SK-N-SH (cell line): ENCODE data around the gene NOCT. TPM values are rescaled to one million over a fixed set of nuclear protein-coding genes. Genes with fewer than 3 reads are reported as not detected.

Experiments used
- CTCF ChIA-PET: fragments of 300-600, 350-600 bp; formaldehyde crosslinking; extraction: SDS; loops from one replicate; lab custom pipeline; 2021; lab: Yijun Ruan, JAX
- POLR2A ChIA-PET: fragments of 350-600 bp; sonication (Branson Sonifier 250); formaldehyde crosslinking; extraction: SDS; loops from one replicate; lab custom pipeline; 2020; ENCODE audit warnings: antibody characterized with exemption, inconsistent platforms; lab: Yijun Ruan, JAX
- DNase-seq: peaks from one replicate; pipeline ENCODE4 v3.0.0; 2012
- H2AFZ ChIP-seq: fragments of 200-600 bp; sonication (generic); 2 replicates; pipeline ENCODE4 v1.8.1; 2016; ENCODE audit warnings: antibody characterized with exemption, mild to moderate bottlenecking, low read depth
- H3F3A ChIP-seq: fragments of 200-600 bp; sonication (generic); replicated peaks from 2 replicates; pipeline ENCODE3; 2016; ENCODE audit warnings: antibody characterized with exemption, mild to moderate bottlenecking; ENCODE audit not compliant: insufficient read depth
- H3K27ac ChIP-seq, 2 experiments: fragments of 200-500 bp in 1 of 2; fragments of 200-600 bp in 1 of 2; sonication (Bioruptor generic) in 1 of 2; sonication (generic), shearing (Covaris generic) in 1 of 2; 2 replicates each; pipeline versions ENCODE4 v1.5.1 to v1.6.1; 2014 to 2016; ENCODE audit warnings: low read depth in 2 of 2, inconsistent platforms in 1 of 2, low read length in 1 of 2, mild to moderate bottlenecking in 1 of 2, mixed read lengths in 1 of 2
- H3K27me3 ChIP-seq: fragments of 200-600 bp; sonication (generic), shearing (Covaris generic); 2 replicates; pipeline ENCODE4 v1.6.1; 2016; ENCODE audit warnings: mixed run types; ENCODE audit not compliant: insufficient read depth
- H3K36me3 ChIP-seq, 2 experiments: fragments of 200-500 bp in 1 of 2; fragments of 200-600 bp in 1 of 2; sonication (Bioruptor generic) in 1 of 2; sonication (generic) in 1 of 2; replicated peaks in 1 of 2; 2 replicates each; pipeline versions ENCODE3 to v1.5.1; 2014 to 2016; ENCODE audit warnings: low read length in 1 of 2, mild to moderate bottlenecking in 1 of 2; ENCODE audit not compliant: insufficient read depth in 2 of 2, control insufficient read depth in 1 of 2
- H3K4me1 ChIP-seq, 2 experiments: fragments of 200-500 bp in 1 of 2; fragments of 200-600 bp in 1 of 2; sonication (Bioruptor generic) in 1 of 2; sonication (generic), shearing (Covaris generic) in 1 of 2; 2 replicates each; pipeline versions ENCODE4 v1.5.1 to v1.6.1; 2014 to 2016; ENCODE audit warnings: low read depth in 1 of 2, low read length in 1 of 2, mixed run types in 1 of 2; ENCODE audit not compliant: insufficient read depth in 2 of 2, control insufficient read depth in 1 of 2
- H3K4me2 ChIP-seq: fragments of 200-600 bp; sonication (generic), shearing (Covaris generic); 2 replicates; pipeline ENCODE4 v1.6.1; 2017; ENCODE audit warnings: mixed run types
- H3K4me3 ChIP-seq, 2 experiments: fragments of 200-500 bp in 1 of 2; fragments of 200-600 bp in 1 of 2; sonication (Bioruptor generic) in 1 of 2; sonication (generic), shearing (Covaris generic) in 1 of 2; 2 replicates each; pipeline versions ENCODE4 v1.5.1 to v1.8.1; 2014 to 2016; ENCODE audit warnings: low read depth in 2 of 2, inconsistent platforms in 1 of 2, low read length in 1 of 2, mild to moderate bottlenecking in 1 of 2, mixed read lengths in 1 of 2, moderate library complexity in 1 of 2
- H3K79me2 ChIP-seq: fragments of 200-600 bp; sonication (generic); 2 replicates; pipeline ENCODE4 v1.8.1; 2017; ENCODE audit warnings: mild to moderate bottlenecking; ENCODE audit not compliant: insufficient read depth
- H3K9ac ChIP-seq: fragments of 200-600 bp; sonication (generic); 2 replicates; pipeline ENCODE4 v1.6.1; 2017; ENCODE audit warnings: mixed run types
- H3K9me2 ChIP-seq: fragments of 200-600 bp; sonication (generic); 2 replicates; pipeline ENCODE4 v1.6.1; 2017; ENCODE audit warnings: mixed run types
- H3K9me3 ChIP-seq: fragments of 200-600 bp; sonication (generic); 2 replicates; pipeline ENCODE4 v1.6.1; 2017; ENCODE audit warnings: mixed run types, mild to moderate bottlenecking, moderate library complexity
- H4K20me1 ChIP-seq: fragments of 200-600 bp; sonication (generic); 2 replicates; pipeline ENCODE4 v1.6.1; 2017; ENCODE audit warnings: mild to moderate bottlenecking, mixed run types; ENCODE audit not compliant: insufficient read depth
- CHD2 ChIP-seq: fragments of 150-350 bp; IDR thresholded peaks from 2 replicates; pipeline ENCODE4 v1.6.1; 2018; ENCODE audit warnings: low read length; ENCODE audit not compliant: partially characterized antibody
- CTCF ChIP-seq: fragments of 200-600 bp; sonication (generic); IDR thresholded peaks from 2 replicates; pipeline ENCODE4 v1.6.1; 2017; ENCODE audit warnings: antibody characterized with exemption, mild to moderate bottlenecking, moderate library complexity
- EZH2phosphoT487 ChIP-seq: fragments of 200-600 bp; sonication (generic); IDR thresholded peaks from 2 replicates; pipeline ENCODE4 v1.6.1; 2017; ENCODE audit warnings: low read depth, mixed run types, mild to moderate bottlenecking, antibody characterized with exemption, moderate library complexity, borderline replicate concordance
- FOXM1 ChIP-seq: IDR thresholded peaks from 2 replicates; pipeline ENCODE4 v1.4.0; 2012; ENCODE audit warnings: low read depth, mild to moderate bottlenecking
- IRF3 ChIP-seq: fragments of 150-350 bp; IDR thresholded peaks from 2 replicates; pipeline ENCODE4 v1.6.1; 2016; ENCODE audit warnings: mild to moderate bottlenecking, low read depth, low read length
- MXI1 ChIP-seq: IDR thresholded peaks from 2 replicates; pipeline ENCODE4 v1.6.1; 2012; ENCODE audit warnings: mild to moderate bottlenecking, low read depth, low read length, improper control_type of control experiment
- NFIC ChIP-seq: IDR thresholded peaks from 2 replicates; pipeline ENCODE4 v1.4.0; 2012; ENCODE audit warnings: borderline replicate concordance
- NRF1 ChIP-seq: IDR thresholded peaks from 2 replicates; pipeline ENCODE4 v1.6.1; 2012; ENCODE audit warnings: low read depth, mild to moderate bottlenecking, low read length
- POLR2AphosphoS5 ChIP-seq: IDR thresholded peaks from 2 replicates; pipeline ENCODE4 v1.6.1; 2012; ENCODE audit warnings: low read depth, low read length
- RXRA ChIP-seq: IDR thresholded peaks from 2 replicates; pipeline ENCODE4 v1.4.0; 2012; ENCODE audit warnings: low read depth, mild to moderate bottlenecking, borderline replicate concordance
- USF2 ChIP-seq: fragments of 150-350 bp; IDR thresholded peaks from 2 replicates; pipeline ENCODE4 v1.6.1; 2017; ENCODE audit warnings: antibody characterized with exemption, low read length, low read depth, borderline replicate concordance
- YY1 ChIP-seq: IDR thresholded peaks from 2 replicates; pipeline ENCODE4 v1.4.0; 2012; ENCODE audit warnings: low read depth, mild to moderate bottlenecking
- WGBS: methylation state at CpG from one replicate; pipeline ENCODE4 v1.1.6; 2017; ENCODE audit warnings: low lambda C conversion rate; 5-methylcytosine and 5-hydroxymethylcytosine counted together
- polyA plus RNA-seq, 3 experiments: library from polyadenylated mRNA; depleted of rRNA; stranded (reverse); fragments of >200 nt; gene quantifications; 2 replicates each; pipeline ENCODE4 v1.2.3, GENCODE V29; 2012
- TF ChIP-seq, protein P1 (sequence below): IDR thresholded peaks from 2 replicates; pipeline ENCODE4; 2012
- TF ChIP-seq, protein P2 (sequence below): IDR thresholded peaks from 2 replicates; pipeline ENCODE4 v1.4.0; 2012; ENCODE audit warnings: low read depth, borderline replicate concordance
- TF ChIP-seq, protein P3 (sequence below): IDR thresholded peaks from 2 replicates; pipeline ENCODE4 v1.6.1; 2012; ENCODE audit warnings: mild to moderate bottlenecking, low read depth, low read length, moderate library complexity

The NOCT gene
- polyA plus RNA-seq, 1 of the 3 experiments (the other 2 are of a cell fraction) = 3.8 TPM

DNA sequence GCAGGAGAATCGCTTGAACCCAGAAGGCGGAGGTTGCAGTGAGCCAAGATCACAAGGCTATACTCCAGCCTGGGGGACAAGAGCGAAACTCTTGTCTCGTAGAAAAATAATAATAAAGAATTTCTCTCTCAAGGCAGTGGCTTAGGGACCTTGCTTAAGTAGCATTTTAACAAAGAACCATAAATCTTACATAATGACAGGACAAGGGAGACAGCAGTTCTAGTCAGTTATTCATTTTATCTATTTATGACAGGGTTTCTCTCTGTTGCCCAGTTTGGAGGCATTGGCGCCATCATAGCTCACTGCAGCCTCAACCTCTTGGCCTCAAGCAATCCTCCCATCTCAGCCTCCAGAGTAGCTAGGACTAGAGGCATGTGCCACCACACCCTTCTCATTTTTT, 31.9 kb upstream of the NOCT start (continued):
- TF ChIP-seq CTCF (no peak), MXI1 (no peak)
- TF ChIP-seq, protein P1, sequence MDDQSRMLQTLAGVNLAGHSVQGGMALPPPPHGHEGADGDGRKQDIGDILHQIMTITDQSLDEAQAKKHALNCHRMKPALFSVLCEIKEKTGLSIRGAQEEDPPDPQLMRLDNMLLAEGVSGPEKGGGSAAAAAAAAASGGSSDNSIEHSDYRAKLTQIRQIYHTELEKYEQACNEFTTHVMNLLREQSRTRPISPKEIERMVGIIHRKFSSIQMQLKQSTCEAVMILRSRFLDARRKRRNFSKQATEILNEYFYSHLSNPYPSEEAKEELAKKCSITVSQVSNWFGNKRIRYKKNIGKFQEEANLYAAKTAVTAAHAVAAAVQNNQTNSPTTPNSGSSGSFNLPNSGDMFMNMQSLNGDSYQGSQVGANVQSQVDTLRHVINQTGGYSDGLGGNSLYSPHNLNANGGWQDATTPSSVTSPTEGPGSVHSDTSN = no peak

DNA sequence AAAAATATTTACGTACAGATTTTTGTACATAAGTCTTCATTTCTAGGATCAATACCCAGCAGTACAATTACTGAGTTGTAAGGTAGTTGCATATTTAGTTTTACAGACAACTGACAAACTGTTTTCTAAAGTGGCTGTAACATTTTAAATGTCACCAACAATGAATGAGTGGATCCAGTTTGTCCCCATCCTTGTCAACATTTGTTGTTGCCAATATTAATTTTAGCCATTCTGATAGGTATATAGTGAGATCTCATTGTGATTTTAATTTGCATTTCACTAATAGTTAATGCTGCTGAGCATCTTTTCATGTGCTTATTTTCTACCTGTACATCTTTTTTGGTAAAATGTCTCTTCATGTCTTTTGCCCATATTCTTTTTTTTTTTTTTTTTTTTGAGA, 30.9 kb upstream of the NOCT start:
- H2AFZ ChIP-seq = no peak overlapping the region
- H3K79me2 ChIP-seq = no peaks in the 10 kb centered on the region
- no peak overlapping the region for H3K9ac ChIP-seq
- no peaks in the 10 kb centered on the region for H3K9me3 ChIP-seq
- no peak overlapping the region for H3K4me2 ChIP-seq
- TF ChIP-seq POLR2AphosphoS5 (no peak), FOXM1 (no peak), NFIC (no peak), CHD2 (no peak), RXRA (no peak)
- H3K27ac ChIP-seq = no peak overlapping the region
- no peak overlapping the region for H3K4me3 ChIP-seq
- DNase-seq = no peak
- H4K20me1 ChIP-seq = no peaks in the 10 kb centered on the region
- H3K4me1 ChIP-seq = no peaks in the 10 kb centered on the region
- 96% methylated on average over 1 of the region's 1 CpG for WGBS
- no peaks in the 10 kb centered on the region for H3F3A ChIP-seq
- ChIA-PET CTCF (no interaction called here), POLR2A (no interaction called here)
- H3K27me3 ChIP-seq = no peaks in the 10 kb centered on the region
- no peaks in the 10 kb centered on the region for H3K36me3 ChIP-seq
- H3K9me2 ChIP-seq = no peaks in the 10 kb centered on the region

- Histone ChIP-seq H3K9me2 (no peaks in the 10 kb centered on the region), H3K36me3 (no peaks in the 10 kb centered on the region), H3K4me3 (no peak overlapping the region), H3K9me3 (no peaks in the 10 kb centered on the region), H3K27ac (no peak overlapping the region), H4K20me1 (no peaks in the 10 kb centered on the region), H3K4me2 (no peak overlapping the region), H3K4me1 (no peaks in the 10 kb centered on the region), H3K79me2 (no peaks in the 10 kb centered on the region), H3F3A (no peaks in the 10 kb centered on the region), H3K27me3 (no peaks in the 10 kb centered on the region), H2AFZ (no peak overlapping the region), H3K9ac (no peak overlapping the region)
- WGBS = 95% methylated on average over 2 of the region's 2 CpGs
- ChIA-PET CTCF (interaction anchor here (1.1 kb wide), 1 partner anchor 38 kb away, joined by 4 read pairs; no protein-coding TSS in a partner anchor), POLR2A (no interaction called here)
- DNase-seq = no peak
- no peak for TF ChIP-seq EZH2phosphoT487
- TF ChIP-seq IRF3 = no peak
- no peak for TF ChIP-seq MXI1
- TF ChIP-seq YY1 = no peak
- no peak for TF ChIP-seq RXRA
- TF ChIP-seq, protein P2, sequence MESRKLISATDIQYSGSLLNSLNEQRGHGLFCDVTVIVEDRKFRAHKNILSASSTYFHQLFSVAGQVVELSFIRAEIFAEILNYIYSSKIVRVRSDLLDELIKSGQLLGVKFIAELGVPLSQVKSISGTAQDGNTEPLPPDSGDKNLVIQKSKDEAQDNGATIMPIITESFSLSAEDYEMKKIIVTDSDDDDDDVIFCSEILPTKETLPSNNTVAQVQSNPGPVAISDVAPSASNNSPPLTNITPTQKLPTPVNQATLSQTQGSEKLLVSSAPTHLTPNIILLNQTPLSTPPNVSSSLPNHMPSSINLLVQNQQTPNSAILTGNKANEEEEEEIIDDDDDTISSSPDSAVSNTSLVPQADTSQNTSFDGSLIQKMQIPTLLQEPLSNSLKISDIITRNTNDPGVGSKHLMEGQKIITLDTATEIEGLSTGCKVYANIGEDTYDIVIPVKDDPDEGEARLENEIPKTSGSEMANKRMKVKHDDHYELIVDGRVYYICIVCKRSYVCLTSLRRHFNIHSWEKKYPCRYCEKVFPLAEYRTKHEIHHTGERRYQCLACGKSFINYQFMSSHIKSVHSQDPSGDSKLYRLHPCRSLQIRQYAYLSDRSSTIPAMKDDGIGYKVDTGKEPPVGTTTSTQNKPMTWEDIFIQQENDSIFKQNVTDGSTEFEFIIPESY = no peak
- no peak for TF ChIP-seq NRF1
- TF ChIP-seq USF2 = no peak
- TF ChIP-seq, protein P3, sequence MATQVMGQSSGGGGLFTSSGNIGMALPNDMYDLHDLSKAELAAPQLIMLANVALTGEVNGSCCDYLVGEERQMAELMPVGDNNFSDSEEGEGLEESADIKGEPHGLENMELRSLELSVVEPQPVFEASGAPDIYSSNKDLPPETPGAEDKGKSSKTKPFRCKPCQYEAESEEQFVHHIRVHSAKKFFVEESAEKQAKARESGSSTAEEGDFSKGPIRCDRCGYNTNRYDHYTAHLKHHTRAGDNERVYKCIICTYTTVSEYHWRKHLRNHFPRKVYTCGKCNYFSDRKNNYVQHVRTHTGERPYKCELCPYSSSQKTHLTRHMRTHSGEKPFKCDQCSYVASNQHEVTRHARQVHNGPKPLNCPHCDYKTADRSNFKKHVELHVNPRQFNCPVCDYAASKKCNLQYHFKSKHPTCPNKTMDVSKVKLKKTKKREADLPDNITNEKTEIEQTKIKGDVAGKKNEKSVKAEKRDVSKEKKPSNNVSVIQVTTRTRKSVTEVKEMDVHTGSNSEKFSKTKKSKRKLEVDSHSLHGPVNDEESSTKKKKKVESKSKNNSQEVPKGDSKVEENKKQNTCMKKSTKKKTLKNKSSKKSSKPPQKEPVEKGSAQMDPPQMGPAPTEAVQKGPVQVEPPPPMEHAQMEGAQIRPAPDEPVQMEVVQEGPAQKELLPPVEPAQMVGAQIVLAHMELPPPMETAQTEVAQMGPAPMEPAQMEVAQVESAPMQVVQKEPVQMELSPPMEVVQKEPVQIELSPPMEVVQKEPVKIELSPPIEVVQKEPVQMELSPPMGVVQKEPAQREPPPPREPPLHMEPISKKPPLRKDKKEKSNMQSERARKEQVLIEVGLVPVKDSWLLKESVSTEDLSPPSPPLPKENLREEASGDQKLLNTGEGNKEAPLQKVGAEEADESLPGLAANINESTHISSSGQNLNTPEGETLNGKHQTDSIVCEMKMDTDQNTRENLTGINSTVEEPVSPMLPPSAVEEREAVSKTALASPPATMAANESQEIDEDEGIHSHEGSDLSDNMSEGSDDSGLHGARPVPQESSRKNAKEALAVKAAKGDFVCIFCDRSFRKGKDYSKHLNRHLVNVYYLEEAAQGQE = no peak
Observed at GRCh38 chr4:138992676-138993075, 22.9 kb upstream of the NOCT start.
